HepG2 (cell line): ENCODE data around the gene EPB41L2. TPM values are rescaled to one million over a fixed set of nuclear protein-coding genes. Genes with fewer than 3 reads are reported as not detected.

ENCODE experiments used
- ATAC-seq: fragments of 200-7000 bp; cut with Tn5 transposase; 3 replicates; pipeline ENCODE4 v1.9.1; 2020; ENCODE audit warnings: mild to moderate bottlenecking, moderate library complexity
- BruUV-seq: library from RNA; stranded (reverse); fragments of 400-500 nt; replicated peaks from 2 replicates; lab custom pipeline; 2021; lab: Mats Ljungman, UMichigan
- CTCF ChIA-PET: fragments of 300-600 bp; formaldehyde crosslinking; extraction: SDS; loops from one replicate; lab custom pipeline; 2021; ENCODE audit warnings: low total read pairs, inconsistent platforms, low intra/inter-chr PET ratio; lab: Yijun Ruan, JAX
- POLR2A ChIA-PET: fragments of 350-600 bp; sonication (Branson Sonifier 250); formaldehyde crosslinking; loops from one replicate; lab custom pipeline; 2020; ENCODE audit warnings: antibody characterized with exemption, inconsistent platforms; lab: Yijun Ruan, JAX
- DNase-seq: peaks from one replicate; pipeline ENCODE4 v3.0.0-alpha.2; 2015; ENCODE audit warnings: low spot score
- FAIRE-seq: peaks from 3 replicates; lab custom pipeline; 2011; peaks lifted over from hg19 to GRCh38; lab: Jason Lieb, UNC
- H2AFZ ChIP-seq: one replicate; pipeline ENCODE4 v1.6.1; 2011; ENCODE audit warnings: low read length, inconsistent platforms
- H3K27ac ChIP-seq: fragments of 300-600 bp; 3 replicates; pipeline ENCODE4 v1.8.0; 2011; ENCODE audit warnings: mixed run types, mild to moderate bottlenecking, mixed read lengths, low read length, inconsistent platforms; ENCODE audit not compliant: insufficient read depth; ENCODE audit errors: extremely low read length
- H3K27me3 ChIP-seq, 2 experiments: fragments of 200-600 bp in 1 of 2; 2 replicates in 1 of 2; 3 replicates in 1 of 2; pipeline versions ENCODE4 v1.6.0 to v1.8.0; 2011; ENCODE audit warnings: low read length in 2 of 2, mild to moderate bottlenecking in 2 of 2, moderate library complexity in 2 of 2, inconsistent platforms in 1 of 2; ENCODE audit not compliant: insufficient read depth in 2 of 2, control insufficient read depth in 1 of 2
- H3K36me3 ChIP-seq, 2 experiments: fragments of 200-600 bp in 1 of 2; replicated peaks in 1 of 2; 2 replicates in 1 of 2; 3 replicates in 1 of 2; pipeline versions ENCODE4 v1.5.1 to v1.8.0; 2011; ENCODE audit warnings: low read length in 2 of 2, inconsistent platforms in 1 of 2; ENCODE audit not compliant: insufficient read depth in 2 of 2, control insufficient read depth in 1 of 2
- H3K4me1 ChIP-seq: 2 replicates; pipeline ENCODE4 v1.5.1; 2012; ENCODE audit warnings: low read length, inconsistent platforms; ENCODE audit not compliant: insufficient read depth
- H3K4me2 ChIP-seq: 2 replicates; pipeline ENCODE4 v1.6.0; 2011; ENCODE audit warnings: low read depth, low read length, inconsistent platforms
- H3K4me3 ChIP-seq, 3 experiments: fragments of 200-600 bp in 1 of 3; sonication (generic), shearing (Covaris generic) in 1 of 3; replicated peaks in 1 of 3; 2 replicates each; pipeline ENCODE4 v1.5.1; 2011 to 2016; ENCODE audit warnings: low read length in 3 of 3, inconsistent platforms in 2 of 3, low read depth in 2 of 3, mild to moderate bottlenecking in 2 of 3, control low read depth in 1 of 3, mixed read lengths in 1 of 3; ENCODE audit not compliant: insufficient read depth in 1 of 3
- H3K79me2 ChIP-seq: one replicate; pipeline ENCODE4 v1.6.1; 2011; ENCODE audit warnings: low read length, inconsistent platforms; ENCODE audit not compliant: insufficient read depth
- H3K9ac ChIP-seq: 2 replicates; pipeline ENCODE4 v1.6.0; 2011; ENCODE audit warnings: mild to moderate bottlenecking, low read depth, low read length, inconsistent platforms; ENCODE audit not compliant: insufficient read depth
- H3K9me3 ChIP-seq: 2 replicates; pipeline ENCODE4 v1.5.1; 2012; ENCODE audit warnings: mild to moderate bottlenecking, low read length
- H4K20me1 ChIP-seq: 2 replicates; pipeline ENCODE4 v1.6.0; 2011; ENCODE audit warnings: inconsistent platforms, mild to moderate bottlenecking, low read length, moderate library complexity; ENCODE audit not compliant: insufficient read depth
- GMEB2 ChIP-seq: IDR thresholded peaks from 2 replicates; pipeline ENCODE4 v1.6.1; 2016; ENCODE audit warnings: missing biosample characterization, missing genetic modification reagents, low read depth
- NFKBIZ ChIP-seq: IDR thresholded peaks from 2 replicates; pipeline ENCODE4 v1.6.1; 2018; ENCODE audit warnings: missing genetic modification reagents, missing compliant biosample characterization
- PPARG ChIP-seq: conservative IDR thresholded peaks from 2 replicates; pipeline ENCODE4 v1.6.1; 2016; ENCODE audit warnings: missing biosample characterization, missing genetic modification reagents
- REPIN1 ChIP-seq: sonication (generic); formaldehyde crosslinking; IDR thresholded peaks from 2 replicates; pipeline ENCODE4 v1.8.0; 2022; ENCODE audit warnings: missing genetic modification reagents, low read depth, mild to moderate bottlenecking, borderline replicate concordance
- SNRNP70 ChIP-seq: fragments of 200-400 bp; formaldehyde crosslinking; IDR thresholded peaks from 2 replicates; pipeline ENCODE4 v1.6.1; 2017; ENCODE audit warnings: mild to moderate bottlenecking, low read depth, low read length, moderate library complexity
- YY1 ChIP-seq: IDR thresholded peaks from 2 replicates; pipeline ENCODE4 v1.6.1; 2011; ENCODE audit warnings: low read length, low read depth, moderate library complexity, mild to moderate bottlenecking; ENCODE audit not compliant: insufficient read depth, insufficient replicate concordance
- ZNF256 ChIP-seq: sonication (generic); formaldehyde crosslinking; conservative IDR thresholded peaks from 2 replicates; pipeline ENCODE4 v1.4.0; 2020; ENCODE audit warnings: missing genetic modification reagents
- ZNF562 ChIP-seq: sonication (generic); formaldehyde crosslinking; IDR thresholded peaks from 2 replicates; pipeline ENCODE4 v1.8.0; 2022; ENCODE audit warnings: missing genetic modification reagents, borderline replicate concordance
- WGBS: methylation state at CpG from one replicate; pipeline ENCODE4 v1.1.6; 2017; ENCODE audit warnings: low lambda C conversion rate; 5-methylcytosine and 5-hydroxymethylcytosine counted together
- in situ Hi-C: cut with HindIII; loops from 2 replicates; pipeline ENCODE4 v1.10.0; 2017; ENCODE audit warnings: low pct_unique_long_range_greater_than_20kb; ENCODE audit not compliant: extremely low pct_ligation_motif_present
- intact Hi-C: fragments of 100-400 bp; cut with micrococcal nuclease; formaldehyde crosslinking; loops from one replicate; pipeline ENCODE4 v1.10.0; 2022; ENCODE audit not compliant: unreplicated experiment
- polyA plus RNA-seq, 8 experiments: library from polyadenylated mRNA; depleted of rRNA in 3 of 8; stranded (reverse) in 7 of 8; unstranded in 1 of 8; fragments of >200 nt; fragmentation: Illumina TruSeq in 4 of 8; extraction: Trizol in 4 of 8; gene quantifications; 2 replicates each; pipeline versions ENCODE4 v1.2.1 to v1.2.3, GENCODE V29; 2011 to 2016; ENCODE audit warnings: low read depth in 4 of 8, missing spikeins in 1 of 8, mixed read lengths in 1 of 8; ENCODE audit not compliant: insufficient read depth in 1 of 8
- total RNA-seq, 5 experiments: library from RNA; depleted of rRNA; stranded (reverse); fragments of >200 nt; fragmentation: Illumina TruSeq; extraction: Trizol; gene quantifications; 2 replicates each; pipeline ENCODE4 v1.2.3, GENCODE V29; 2016; ENCODE audit warnings: low read depth in 1 of 5
- TF ChIP-seq, protein P1 (sequence below): sonication (generic); formaldehyde crosslinking; IDR thresholded peaks from 2 replicates; pipeline ENCODE4 v1.4.0; 2020; ENCODE audit warnings: missing genetic modification reagents, borderline replicate concordance

Gene EPB41L2
- total and polyA plus RNA-seq, 2 of the 13 experiments (the other 11 are each of a cell fraction or from before 2014, with no cell fraction given) = 41.7 to 56.4 TPM

- H3K9ac ChIP-seq = no peak overlapping the region
- WGBS = 27% methylated on average over 1 of the region's 1 CpG
- intact Hi-C loops (no loop called here), in situ Hi-C loops (no loop called here)
- ChIA-PET CTCF (no interaction called here), POLR2A (no interaction called here)
- no peaks in the 10 kb centered on the region; the same call in 1 of the 2 replicates for H3K9me3 ChIP-seq
- DNase-seq = no peak
- no peaks in the 10 kb centered on the region; a peak in 1 of 5 replicates for H3K27me3 ChIP-seq
- no peak overlapping the region for H3K4me3 ChIP-seq
- peaks cover 18% of the 10 kb centered on the region; the same call in 1 of the 2 replicates for H3K4me1 ChIP-seq
- H2AFZ ChIP-seq = no peak overlapping the region
- no peaks in the 10 kb centered on the region for H3K79me2 ChIP-seq
- no peak for TF ChIP-seq NFKBIZ (CRISPR knock-in tag)
- TF ChIP-seq SNRNP70 = no peak
- TF ChIP-seq, protein P1, sequence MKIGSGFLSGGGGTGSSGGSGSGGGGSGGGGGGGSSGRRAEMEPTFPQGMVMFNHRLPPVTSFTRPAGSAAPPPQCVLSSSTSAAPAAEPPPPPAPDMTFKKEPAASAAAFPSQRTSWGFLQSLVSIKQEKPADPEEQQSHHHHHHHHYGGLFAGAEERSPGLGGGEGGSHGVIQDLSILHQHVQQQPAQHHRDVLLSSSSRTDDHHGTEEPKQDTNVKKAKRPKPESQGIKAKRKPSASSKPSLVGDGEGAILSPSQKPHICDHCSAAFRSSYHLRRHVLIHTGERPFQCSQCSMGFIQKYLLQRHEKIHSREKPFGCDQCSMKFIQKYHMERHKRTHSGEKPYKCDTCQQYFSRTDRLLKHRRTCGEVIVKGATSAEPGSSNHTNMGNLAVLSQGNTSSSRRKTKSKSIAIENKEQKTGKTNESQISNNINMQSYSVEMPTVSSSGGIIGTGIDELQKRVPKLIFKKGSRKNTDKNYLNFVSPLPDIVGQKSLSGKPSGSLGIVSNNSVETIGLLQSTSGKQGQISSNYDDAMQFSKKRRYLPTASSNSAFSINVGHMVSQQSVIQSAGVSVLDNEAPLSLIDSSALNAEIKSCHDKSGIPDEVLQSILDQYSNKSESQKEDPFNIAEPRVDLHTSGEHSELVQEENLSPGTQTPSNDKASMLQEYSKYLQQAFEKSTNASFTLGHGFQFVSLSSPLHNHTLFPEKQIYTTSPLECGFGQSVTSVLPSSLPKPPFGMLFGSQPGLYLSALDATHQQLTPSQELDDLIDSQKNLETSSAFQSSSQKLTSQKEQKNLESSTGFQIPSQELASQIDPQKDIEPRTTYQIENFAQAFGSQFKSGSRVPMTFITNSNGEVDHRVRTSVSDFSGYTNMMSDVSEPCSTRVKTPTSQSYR = no peak
- TF ChIP-seq PPARG (CRISPR knock-in tag) = 0 out of 2 replicates have a peak, but pooled peaks have one; percentile 17
- TF ChIP-seq GMEB2 (CRISPR knock-in tag) = no peak
- TF ChIP-seq ZNF562 (CRISPR knock-in tag) = no peak
- no peak for TF ChIP-seq REPIN1 (CRISPR knock-in tag)
- no peak for TF ChIP-seq ZNF256 (CRISPR knock-in tag)
- TF ChIP-seq YY1 = no peak
- ATAC-seq = no peak
- no peaks in the 10 kb centered on the region for H4K20me1 ChIP-seq
- FAIRE-seq = no peak
- no peaks in the 10 kb centered on the region for H3K36me3 ChIP-seq
- no peak overlapping the region for H3K4me2 ChIP-seq
- no peak overlapping the region for H3K27ac ChIP-seq
- BruUV-seq = no TSS peak
Measured at GRCh38 chr6:131082335-131082734, 19.3 kb upstream of the EPB41L2 start.
